NT2/D1 (cell line): ENCODE results near the gene WNT9B.

ENCODE experiments used
- SUZ12 ChIP-seq: IDR thresholded peaks from 2 replicates; pipeline ENCODE4 v1.6.1; 2011; ENCODE audit not compliant: insufficient read length, insufficient read depth; ENCODE audit errors: extremely low read depth
- YY1 ChIP-seq: IDR thresholded peaks from 2 replicates; pipeline ENCODE4 v1.6.1; 2011; ENCODE audit not compliant: insufficient read length, insufficient read depth

GRCh38 chr17:46885415-46886309, 34.3 kb downstream of the WNT9B start:
- TF ChIP-seq YY1, result no peak
- no peak for TF ChIP-seq SUZ12
